CD1c-positive myeloid dendritic cell (primary cell): ENCODE results near the gene GLB1L3.
A peak's percentile ranks its signal among the peaks of the same experiment; 100 is the strongest.

Source experiments
- DNase-seq: peaks from one replicate; pipeline ENCODE4 v3.0.0-alpha.2; 2016; ENCODE audit errors: extremely low spot score

GLB1L3 gene, protein sequence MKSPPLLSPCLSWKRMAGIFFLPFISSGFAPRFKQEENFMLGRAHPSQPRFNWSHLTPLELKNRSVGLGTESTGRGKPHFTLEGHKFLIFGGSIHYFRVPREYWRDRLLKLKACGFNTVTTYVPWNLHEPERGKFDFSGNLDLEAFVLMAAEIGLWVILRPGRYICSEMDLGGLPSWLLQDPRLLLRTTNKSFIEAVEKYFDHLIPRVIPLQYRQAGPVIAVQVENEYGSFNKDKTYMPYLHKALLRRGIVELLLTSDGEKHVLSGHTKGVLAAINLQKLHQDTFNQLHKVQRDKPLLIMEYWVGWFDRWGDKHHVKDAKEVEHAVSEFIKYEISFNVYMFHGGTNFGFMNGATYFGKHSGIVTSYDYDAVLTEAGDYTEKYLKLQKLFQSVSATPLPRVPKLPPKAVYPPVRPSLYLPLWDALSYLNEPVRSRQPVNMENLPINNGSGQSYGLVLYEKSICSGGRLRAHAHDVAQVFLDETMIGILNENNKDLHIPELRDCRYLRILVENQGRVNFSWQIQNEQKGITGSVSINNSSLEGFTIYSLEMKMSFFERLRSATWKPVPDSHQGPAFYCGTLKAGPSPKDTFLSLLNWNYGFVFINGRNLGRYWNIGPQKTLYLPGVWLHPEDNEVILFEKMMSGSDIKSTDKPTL

DNA sequence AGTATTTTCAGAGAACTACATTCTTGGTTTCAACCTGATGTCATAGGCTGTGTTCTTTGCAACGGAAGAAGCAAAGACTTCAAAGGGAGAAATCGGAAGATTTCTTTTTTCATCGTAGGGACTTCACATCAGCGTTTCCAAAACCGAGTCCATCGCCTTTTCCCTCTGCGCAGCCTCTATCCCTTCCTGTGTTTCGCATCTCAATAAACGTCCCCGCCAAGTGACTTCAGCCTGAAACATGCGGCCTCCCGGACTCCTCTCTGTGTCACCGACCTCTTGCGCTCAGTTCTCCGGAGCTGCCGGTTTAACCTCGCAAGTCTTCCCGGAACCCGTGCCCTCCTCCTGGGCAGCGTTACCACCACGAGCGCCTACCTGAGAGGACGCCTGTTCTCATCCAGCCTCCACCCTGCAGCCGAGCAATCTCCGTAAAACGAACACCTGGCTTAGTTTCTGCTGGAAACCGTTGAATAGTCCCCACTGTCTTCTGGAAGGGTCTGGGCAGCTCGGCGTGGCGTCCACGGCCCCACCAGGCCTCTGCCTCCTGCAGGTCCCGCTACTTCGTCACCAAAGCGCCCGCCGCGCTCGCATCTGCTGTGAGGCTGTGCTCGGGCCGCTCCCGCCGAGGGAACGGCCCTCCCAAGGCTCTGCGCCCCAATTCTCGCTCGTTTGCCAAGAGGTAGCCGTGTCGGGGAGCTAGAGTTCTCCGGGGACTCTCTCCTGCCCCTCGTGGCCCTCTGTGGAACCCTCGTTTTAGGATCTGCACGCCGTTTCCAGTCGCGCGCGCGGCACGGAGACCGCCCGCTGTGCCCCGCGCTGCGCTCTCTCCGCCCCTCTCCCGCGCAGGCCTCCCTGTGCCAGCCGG, at the start of gene GLB1L3:
GLB1L3 (plus strand) TSS at position 846 of the 862 bp plus-strand sequence. CDS start 362 bp downstream, outside the sequence.
- peak; percentile 60 for DNase-seq

DNA sequence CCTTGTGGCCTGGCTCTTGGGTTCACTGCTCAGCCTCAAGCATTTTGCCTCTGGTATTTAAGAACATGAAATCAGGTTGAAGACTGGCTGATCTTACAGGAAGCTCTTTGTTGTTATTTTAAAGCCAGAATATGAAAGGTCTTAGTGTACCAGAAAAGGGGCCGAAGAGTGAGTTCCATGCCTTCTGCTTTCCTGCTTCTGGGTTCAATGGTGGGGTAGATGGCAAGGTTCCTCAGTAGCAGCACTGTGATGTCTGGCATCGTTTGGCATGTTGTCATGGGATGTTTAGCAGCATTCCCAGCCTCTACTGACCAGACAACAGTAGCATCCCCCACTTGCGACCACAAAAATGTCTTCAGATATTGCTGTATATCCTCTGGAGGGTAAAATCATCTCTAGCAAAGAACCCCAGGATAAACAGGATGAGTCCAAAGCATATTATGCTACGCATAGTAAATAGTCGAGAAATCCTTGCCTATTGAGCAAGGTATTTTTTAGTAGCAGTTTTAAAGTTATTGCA, 49.3 kb upstream of the GLB1L3 start:
- DNase-seq, result no peak

DNA sequence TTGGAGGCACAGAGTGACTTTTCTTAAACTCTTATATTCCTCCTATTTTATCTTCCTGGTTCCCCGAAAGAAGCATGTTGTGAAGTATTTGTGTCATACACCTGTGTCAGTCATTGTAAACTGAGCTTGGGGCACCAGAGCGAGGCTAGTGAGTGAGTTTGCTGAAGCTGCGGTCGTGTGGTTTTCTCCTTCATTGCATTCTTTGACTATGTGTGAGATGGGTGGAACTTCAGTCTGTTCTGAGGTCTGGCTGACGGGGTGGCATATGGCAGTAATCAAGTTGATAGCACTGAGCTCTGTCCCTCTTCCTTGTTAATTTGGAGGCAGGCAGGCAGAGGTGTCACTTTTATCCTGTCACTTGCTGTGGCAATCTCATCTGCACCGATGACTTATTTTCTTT, 47.6 kb upstream of the GLB1L3 start:
- DNase-seq, result peak; percentile 19

DNA sequence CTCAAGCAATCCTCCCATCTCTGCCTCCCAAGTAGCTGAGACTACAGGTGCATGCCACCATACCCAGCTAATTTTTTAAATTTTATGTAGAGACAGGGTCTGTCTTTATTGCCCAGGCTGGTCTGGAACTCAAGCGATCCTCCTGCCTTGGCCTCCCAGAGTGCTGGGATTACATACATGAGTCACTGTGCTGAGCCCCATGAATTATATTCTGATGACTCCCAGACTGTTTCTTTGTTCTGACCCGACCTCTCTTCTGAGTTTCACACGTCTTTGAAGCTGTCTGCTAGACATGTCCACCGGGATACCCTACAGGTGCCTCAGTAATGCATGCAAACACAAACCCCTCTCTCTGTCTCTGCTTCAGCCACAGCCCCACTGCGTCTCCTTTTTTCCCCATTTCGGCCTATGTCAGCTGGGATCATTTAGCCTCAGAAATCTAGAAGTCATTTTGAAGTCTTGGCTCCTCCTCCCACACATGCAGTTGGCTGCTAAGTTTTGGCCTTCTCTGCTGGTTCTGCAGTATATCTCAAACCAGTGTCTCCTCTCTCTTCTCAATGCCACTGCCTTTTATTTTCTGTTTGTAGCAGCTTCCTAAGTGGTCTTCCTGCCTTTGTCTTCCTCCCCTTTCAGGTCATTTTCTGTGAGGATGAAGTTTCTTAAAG, 46.9 kb upstream of the GLB1L3 start:
- DNase-seq, result no peak

DNA sequence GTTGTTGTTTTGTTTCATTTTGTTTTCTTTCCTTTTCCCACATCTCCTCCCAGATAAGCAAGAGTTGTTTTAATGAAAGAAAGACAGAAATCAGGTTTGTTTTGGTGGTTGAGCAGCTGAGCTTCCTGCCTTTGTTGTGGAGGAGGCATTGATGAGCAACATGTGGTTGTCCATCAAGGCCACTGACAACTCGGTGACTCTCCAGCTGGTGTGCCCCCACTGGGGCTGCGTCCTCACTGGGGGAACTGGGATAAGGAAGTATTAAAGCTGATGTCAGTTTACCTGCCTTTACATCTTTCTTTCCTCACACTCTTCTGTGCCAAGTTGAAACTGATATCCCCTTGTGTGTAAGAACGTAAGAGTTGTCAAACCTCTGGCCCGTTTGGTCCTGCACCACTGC, 45.8 kb upstream of the GLB1L3 start:
- no peak for DNase-seq

DNA sequence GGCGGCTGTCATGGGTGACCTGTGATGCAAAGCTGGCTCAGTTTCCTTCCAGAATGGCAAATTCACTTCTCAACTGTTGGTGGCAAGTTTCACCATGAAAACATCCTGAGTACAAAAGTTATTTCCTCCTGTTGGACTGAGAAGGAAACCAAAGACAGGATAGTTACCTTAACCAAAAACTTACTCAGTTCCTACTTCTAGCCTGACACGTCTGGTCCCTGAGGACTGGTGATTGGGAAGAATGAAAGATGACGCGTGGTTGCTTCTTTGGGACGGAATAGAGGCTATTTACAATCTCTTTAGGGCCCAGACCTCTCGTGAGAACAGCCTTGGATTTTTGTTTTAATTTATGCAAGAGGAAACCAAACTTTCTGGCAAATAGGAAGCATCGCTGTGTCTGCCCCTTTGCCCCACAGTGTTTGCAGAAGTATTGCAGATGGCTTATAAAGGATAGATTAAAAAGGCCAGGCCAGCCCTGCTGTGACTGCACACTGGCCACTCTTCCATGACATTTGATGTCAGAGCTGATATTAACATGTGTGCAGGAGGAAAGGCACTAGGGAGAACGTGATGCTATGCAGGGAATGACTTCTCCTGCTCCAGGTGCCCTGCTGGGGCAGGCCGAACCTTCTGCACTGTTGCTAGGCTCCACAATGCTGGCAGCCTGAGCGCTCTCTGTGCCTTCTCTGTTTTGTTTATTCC, 44.1 kb upstream of the GLB1L3 start:
- peak; percentile 23 for DNase-seq

DNA sequence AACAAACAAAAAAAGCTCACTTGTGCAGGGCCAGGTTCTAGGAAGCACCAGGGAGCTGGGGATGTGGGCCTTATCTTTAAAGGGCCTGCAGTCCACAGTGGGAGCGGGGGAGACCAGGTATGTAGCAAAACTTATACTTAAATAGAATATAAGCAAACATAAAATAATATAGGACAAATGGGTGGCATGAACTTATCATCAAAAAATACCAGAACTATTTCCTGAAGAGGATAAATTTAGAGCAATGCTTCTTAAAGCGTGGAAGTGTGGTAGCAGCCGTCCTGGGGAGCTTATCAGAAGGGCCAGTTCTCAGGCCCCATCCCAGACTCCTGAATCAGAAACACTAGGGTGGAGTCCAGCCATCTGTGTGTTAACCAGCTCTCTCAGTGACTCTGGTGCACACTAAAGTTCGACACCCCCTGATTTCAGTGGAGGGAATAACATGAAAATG, 42.4 kb upstream of the GLB1L3 start:
- no peak for DNase-seq

DNA sequence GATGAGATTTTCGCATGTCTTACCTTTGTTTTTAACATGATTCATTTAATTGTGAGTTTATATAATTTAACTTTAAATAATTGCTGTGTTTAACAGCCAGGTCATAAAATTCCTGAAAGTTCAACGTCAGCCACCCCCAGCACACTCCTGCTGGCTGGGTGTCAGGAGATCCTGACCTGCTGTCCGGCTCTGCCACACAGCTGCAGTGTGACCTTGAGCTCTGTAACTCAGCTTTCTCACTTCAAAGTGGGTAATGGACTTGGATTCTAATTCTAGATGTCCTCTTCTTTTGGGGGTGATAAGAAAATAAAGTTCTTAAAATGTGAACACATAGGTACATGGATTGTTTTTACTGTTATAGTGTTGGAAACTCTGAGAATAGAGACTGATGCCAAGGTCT, 40.8 kb upstream of the GLB1L3 start:
- no peak for DNase-seq

DNA sequence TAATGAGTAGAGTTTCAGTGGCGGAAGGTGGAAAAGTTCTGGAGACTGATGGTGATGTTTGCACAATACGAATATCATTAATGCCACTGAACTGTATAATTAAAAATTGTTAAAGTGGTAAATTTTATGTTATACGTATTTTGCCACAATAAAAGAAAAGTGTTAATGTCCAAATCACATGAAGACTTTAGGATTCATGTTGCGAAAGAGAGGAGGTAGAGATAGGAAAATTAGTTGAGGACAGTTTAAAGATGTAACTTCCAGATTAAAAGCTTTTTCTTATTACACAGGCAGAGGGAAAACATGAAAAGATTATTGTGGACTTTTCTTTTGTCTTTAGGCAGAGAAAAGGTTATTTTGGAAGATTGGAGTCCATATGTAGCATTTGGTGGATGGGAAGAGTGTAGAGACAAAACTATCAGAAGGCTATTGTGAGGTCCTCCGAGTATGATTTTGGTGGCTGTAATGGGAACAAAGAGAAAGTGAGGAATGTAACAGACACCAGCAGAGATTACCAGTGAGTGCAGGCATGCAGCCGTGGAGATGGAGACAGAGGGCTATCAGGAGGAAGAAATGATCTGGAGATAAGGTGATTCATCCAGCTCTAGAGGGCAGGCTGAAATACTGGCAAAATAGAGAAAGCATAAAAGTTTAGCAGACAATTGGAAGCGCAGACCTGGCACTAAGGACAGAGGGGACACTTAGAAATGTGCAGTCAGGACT, 39.2 kb upstream of the GLB1L3 start:
- DNase-seq, result no peak

DNA sequence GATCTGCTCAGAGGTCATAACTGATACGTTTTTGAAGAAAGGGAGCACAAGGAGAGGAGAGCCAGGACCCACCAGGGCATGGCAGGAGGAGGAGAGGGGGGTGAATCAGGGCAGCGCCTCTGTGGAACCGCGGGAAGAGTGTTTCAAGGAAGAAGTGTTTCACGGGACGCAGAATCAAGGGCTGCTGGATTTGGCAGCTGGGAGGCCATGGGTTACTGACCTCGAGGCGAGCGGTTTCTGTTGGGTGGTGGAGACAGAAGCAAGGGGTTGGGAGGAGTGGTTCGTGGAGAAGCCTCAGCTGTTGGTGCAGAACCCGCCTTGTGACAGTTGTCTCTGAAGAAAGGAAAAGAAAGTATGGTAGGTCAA, 38.6 kb upstream of the GLB1L3 start:
- no peak for DNase-seq

DNA sequence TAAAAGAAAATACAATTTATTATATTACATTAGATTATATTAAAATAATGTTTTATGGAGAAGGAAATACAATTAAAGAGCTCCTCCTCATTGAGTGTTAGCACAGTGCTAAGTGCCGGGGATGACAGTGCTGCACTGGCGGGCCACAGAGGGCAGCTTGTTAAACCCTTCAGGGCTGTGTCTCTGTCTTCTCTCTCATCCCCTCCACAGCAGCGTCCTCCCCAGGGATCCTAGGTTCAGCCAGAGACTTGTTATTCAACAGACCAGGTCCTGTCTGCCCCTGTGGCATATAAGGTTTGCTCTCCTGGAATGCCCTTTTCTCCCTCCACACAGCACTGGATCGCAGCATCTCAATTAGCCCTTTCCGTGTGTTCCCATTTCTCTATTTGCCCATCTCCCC, 37.2 kb upstream of the GLB1L3 start:
- DNase-seq, result no peak

DNA sequence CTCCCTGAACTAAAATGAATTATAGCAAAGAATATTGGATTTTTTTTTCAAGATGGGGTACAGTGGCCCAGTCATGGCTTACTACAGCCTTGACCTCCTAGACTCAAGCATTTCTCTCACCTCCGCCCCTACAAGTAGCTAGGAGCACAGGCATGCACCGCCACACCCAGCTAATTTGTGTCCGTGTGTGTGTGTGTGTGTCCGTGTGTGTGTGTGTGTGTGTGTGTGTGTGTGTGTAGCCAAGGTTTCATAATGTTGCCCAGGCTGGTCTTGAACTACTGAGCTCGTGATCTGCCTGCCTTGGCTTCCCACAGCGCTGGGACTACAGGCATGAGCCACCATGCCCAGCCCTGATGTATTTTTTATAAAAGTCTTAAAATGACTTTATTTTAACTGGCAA, 35.6 kb upstream of the GLB1L3 start:
- no peak for DNase-seq

DNA sequence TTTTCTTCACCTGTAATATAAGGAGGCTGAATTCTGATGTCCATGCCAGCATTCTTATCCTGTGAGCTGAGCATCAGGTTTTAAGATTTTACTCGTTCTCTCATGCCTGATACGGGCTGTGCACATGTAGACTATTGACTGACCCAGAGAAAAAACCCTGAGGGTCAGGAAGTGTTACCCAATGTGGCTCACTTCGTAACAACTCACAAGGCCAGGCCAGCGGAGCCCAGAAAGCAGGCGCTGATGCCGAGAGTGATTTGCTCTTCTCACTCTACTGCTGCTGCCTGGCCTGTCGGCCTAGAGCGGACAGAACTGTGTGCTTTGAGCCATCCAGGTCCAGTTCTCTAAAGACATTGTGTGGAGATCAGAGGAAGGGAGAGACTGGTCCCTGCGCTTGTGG, 33.8 kb upstream of the GLB1L3 start:
- DNase-seq, result no peak

DNA sequence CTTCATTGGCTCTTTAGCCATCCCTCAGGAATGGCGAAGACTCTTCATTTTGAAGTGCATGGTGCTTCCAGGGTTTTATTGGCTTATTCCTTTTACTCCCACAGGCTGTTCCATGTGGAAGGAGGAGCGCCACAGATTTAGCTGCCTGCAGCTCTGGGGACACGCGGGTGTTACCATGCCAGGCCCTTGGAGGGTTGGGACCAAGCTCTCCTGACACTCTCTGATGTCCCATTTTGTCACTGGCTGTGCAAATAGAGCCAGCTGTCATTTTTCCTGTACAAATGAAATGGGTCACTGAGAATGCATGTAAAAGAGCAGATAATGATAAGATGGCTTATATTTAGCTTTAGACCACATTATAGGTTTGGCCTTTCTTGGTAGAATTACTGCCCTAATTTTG, 32.3 kb upstream of the GLB1L3 start:
- no peak for DNase-seq

DNA sequence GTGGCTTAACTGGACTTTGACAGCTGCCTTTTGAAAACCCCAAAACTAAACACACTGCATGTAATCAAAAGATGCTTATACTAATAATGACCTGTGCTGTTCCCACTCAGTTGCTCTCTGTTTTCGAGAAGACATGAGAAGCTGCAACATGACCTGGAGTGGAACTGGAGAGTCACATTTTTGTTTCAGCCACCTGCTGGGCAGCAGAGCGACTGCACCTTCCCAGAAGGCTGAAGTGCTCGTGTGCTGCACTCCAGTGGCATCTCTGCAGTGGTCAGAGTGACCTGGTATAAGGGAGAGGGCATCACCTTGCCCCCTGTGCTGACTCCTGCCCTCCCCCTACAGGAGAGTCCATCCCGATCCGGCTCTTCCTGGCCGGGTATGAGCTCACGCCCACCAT, 31.6 kb upstream of the GLB1L3 start:
- no peak for DNase-seq

DNA sequence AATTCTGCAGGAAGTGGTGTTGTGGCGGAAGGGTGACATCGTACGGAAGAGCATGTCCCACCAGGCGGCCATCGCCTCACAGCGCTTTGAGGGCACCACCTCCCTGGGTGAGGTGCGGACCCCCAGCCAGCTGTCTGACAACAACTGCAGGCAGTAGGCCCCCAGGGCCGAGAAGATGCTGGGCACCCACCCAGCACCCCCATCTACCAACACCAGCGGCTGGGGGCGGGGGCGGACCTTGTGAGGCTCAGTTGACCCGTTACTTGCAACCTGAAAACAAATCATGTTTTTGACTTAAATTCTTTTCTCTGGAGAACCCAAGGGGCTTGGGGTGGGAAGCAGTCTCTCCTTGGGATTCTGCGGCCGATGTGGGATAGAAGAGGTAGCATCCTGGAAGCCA, 30.7 kb upstream of the GLB1L3 start:
- DNase-seq, result no peak

DNA sequence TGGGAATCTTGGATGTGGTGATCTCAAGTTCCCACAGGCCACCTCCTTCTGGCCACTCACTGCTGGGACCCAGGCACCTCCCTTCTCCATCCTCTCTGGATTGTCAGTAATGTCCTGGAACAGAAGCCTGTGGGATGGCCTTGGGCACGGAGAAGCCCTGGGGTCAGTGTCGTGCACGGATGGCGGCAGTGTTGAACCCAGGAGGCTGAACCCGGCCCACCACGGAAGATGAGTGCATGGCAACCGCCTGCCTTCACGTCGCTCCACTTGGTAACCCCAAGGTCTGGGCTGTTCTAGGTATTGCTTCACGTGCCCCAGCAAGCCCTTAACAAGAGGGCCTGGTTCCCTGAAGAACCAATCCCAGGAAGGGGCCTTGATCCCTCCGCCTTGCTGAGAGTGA, 30.1 kb upstream of the GLB1L3 start:
- DNase-seq, result no peak

DNA sequence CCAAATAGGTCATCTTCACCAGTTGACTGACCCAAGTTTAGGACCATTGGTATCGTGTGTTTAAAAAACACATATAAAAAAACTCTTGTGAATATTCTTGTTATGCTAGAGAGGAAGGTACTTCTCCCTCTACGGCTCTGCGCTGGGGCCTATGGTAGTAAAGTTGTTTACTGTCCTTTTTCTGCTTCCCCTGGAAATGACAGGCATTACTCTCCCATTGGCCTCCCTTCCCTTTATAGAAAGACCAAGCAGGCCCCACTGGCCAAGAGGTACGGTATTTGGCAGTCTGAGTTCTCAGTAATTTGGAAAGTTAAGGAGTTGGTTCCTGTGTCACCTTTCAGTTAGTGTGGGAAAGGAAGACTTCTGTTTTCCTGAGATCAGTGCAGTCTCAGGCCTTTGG, 29.5 kb upstream of the GLB1L3 start:
- DNase-seq, result no peak

DNA sequence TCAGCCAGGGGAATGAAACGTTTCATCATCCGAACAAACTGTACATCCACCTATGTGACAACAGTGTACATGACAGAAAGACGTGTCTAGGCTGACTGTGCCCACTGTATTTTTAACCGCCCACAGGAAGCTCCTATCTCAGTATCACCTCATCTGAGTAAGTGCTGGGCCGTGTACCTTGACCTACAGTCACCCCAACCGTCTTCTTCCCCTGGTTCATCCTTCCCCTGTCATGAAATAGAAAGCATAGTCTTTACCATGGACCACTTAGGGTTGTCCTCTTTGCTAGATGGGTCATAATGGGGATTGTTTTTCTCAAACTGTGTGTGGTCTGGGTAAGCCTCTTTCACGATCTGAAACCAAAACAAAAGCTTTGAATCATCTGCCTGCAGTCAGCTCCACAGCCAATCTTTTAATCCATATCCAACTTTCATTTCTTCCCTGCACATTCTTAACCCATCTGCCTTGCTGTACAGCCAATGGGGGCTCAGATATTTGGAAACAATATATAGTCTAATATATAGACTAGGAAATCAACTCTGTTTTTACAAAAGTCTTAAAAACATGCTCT, 27.2 kb upstream of the GLB1L3 start:
- no peak for DNase-seq

DNA sequence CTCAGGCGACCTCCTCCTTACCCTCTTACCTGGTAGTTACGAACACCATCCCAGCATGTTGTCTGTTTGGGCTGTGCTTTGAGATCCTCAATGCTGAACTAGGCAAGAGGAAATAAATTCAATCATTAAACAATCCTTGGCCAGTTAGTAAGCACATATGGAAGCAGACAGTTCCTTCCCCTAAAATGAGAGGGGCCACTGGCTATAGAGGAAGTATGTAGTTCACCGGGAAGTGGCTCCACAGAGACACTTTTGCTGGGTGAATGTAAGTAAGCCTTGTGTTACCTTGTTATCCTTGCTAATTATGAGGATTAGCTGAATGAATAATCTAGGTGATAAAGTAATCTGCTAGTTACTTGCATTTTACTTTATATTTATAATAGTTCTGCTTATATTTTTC, 25.9 kb upstream of the GLB1L3 start:
- DNase-seq, result peak; percentile 43
